Transverse colon (tissue), 3 donors: Measurements from ENCODE around the gene PDK2.

Source experiments
- CTCF ChIP-seq, 5 experiments: fragments of 200-600 bp in 3 of 5; fragments of 450-650 bp in 2 of 5; sonication (generic) in 3 of 5; IDR thresholded peaks; 1 replicate in 2 of 5; 2 replicates in 3 of 5; pipeline ENCODE4 v1.5.1; 2016 to 2017; ENCODE audit warnings: antibody characterized with exemption in 5 of 5, inconsistent platforms in 3 of 5, mild to moderate bottlenecking in 2 of 5, moderate library complexity in 1 of 5
- POLR2A ChIP-seq: fragments of 450-650 bp; IDR thresholded peaks from one replicate; pipeline ENCODE4 v1.6.1; 2016; ENCODE audit warnings: antibody characterized with exemption, mild to moderate bottlenecking, moderate library complexity

GRCh38 chr17:50139185-50139783, 44.1 kb downstream of the PDK2 start:
- TF ChIP-seq CTCF (IDR thresholded peaks at IDR 0.05) (no peak), POLR2A (no peak)
